Measurements from ENCODE around the gene SLC7A5. TPM values are rescaled to one million over a fixed set of nuclear protein-coding genes. Genes with fewer than 3 reads are reported as not detected.
"Not testable (repeated sequence)": the region's sequence is repeated elsewhere in the genome, so short reads cannot be mapped to it uniquely, and the experiment has no call there.

SLC7A5 gene
- total RNA-seq, 2 experiments from 2014 or later: 73.1 to 77.1 TPM

DNA sequence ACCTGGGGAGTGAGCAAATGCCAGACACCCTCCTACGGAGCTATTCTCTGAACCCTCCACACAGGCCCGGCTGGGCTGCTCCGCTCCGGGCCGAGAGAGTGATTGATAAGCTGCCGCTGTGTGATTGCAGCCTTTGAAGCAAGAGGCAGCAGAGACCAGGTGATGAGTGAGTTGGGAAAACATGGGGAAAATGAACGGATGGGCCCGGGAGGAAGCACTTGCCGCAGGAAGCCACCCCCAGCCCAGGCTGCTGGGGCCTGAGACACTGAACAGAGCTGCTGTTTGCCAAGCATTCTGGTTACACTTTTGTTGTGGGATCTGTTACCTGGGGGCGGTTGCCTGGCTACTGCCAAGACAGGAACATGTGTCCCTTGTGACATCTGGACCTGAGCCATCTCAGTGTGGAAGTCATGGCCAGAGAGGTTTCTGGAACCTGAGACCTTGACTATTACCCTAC lies 57.1 kb downstream of the SLC7A5 start:
- POLR2A ChIA-PET: no interaction called here
- CTCF ChIA-PET: interaction anchor here (0.6 to 2.6 kb wide), 5 partner anchors 10 to 59 kb away, joined by 3 to 8 read pairs (median 4); no protein-coding TSS in a partner anchor
- H3K4me1 Mint-ChIP-seq: peaks cover 20% of the 10 kb centered on the region
- no peak overlapping the region for H3K4me3 Mint-ChIP-seq
- DNase-seq: no peak
- no peaks in the 10 kb centered on the region for H3K36me3 Mint-ChIP-seq (ENCODE audit: low read depth)
- peaks cover 6% of the 10 kb centered on the region for H3K9me3 Mint-ChIP-seq
- H3K27ac Mint-ChIP-seq: no peak overlapping the region
- no peaks in the 10 kb centered on the region for H3K27me3 Mint-ChIP-seq

DNA sequence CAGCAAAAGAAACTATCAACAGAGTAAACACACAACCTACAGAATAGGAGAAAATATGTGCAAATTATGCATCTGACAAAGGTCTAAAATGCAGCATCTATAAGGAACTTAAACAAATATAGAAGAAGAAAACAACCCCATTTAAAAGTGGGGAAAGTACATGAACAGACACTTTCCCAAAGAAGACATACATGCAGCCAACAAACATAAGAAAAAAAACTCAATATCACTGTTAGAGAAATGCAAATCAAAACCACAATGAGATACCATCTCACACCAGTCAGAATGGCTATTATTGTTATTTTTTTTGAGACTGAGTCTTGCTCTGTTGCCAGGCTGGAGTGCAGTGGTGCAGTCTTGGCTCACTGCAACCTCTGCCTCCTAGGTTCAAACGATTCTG lies 57.9 kb downstream of the SLC7A5 start:
- H3K9me3 Mint-ChIP-seq; H3K27me3 Mint-ChIP-seq; H3K36me3 Mint-ChIP-seq (ENCODE audit: low read depth); H3K4me3 Mint-ChIP-seq; DNase-seq; POLR2A ChIA-PET: not testable (repeated sequence)
- CTCF ChIA-PET: interaction anchor here (1.0 to 2.6 kb wide), 5 partner anchors 11 to 60 kb away, joined by 3 to 8 read pairs (median 4); no protein-coding TSS in a partner anchor
- peaks cover 28% of the 10 kb centered on the region for H3K4me1 Mint-ChIP-seq
- peak overlapping the region; percentile 7 for H3K27ac Mint-ChIP-seq

DNA sequence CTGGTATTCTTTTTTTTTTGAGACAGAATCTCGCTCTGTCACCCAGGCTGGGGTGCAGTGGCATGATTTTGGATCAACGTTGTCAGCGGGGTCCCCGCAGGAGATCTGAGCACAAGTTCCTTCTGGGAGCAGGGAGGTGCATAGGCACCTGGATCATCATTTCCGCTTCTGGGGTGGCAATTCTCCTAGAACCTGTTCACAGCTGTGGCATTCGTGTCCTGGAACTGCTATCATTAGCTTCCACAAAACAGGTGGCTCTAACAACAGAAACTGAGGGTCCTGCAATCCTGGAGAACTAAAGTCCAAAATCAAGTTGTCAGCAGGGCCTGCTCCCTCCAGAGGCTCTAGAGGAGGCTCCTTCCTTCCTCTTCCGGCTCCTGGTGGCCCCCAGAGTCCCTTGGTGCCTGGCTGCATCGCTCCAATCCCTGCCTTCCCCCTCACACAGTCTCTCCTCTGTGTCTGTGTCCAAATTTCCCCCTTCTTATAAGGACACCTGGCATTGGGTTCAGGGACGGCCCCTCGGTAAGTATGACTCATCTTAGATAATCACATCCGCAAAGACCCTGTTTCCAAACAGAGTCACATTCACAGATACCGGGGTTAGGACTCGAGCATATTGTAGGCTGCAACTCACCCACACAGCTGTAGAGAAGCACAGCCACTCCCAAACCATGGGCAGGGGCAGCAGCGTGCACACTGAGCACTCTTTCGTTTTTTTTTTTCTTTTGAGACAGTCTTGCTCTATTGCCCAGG lies 60.0 kb downstream of the SLC7A5 start:
- no peaks in the 10 kb centered on the region for H3K27me3 Mint-ChIP-seq
- POLR2A ChIA-PET: no interaction called here
- peak overlapping the region; percentile 41 for H3K27ac Mint-ChIP-seq
- no peak overlapping the region for H3K4me3 Mint-ChIP-seq
- no peaks in the 10 kb centered on the region for H3K9me3 Mint-ChIP-seq
- H3K36me3 Mint-ChIP-seq (ENCODE audit: low read depth): peaks cover 4% of the 10 kb centered on the region
- CTCF ChIA-PET: interaction anchor here (2.6 kb wide), 1 partner anchor 30 kb away, joined by 8 read pairs; no protein-coding TSS in a partner anchor
- DNase-seq: no peak
- peaks cover 35% of the 10 kb centered on the region for H3K4me1 Mint-ChIP-seq

DNA sequence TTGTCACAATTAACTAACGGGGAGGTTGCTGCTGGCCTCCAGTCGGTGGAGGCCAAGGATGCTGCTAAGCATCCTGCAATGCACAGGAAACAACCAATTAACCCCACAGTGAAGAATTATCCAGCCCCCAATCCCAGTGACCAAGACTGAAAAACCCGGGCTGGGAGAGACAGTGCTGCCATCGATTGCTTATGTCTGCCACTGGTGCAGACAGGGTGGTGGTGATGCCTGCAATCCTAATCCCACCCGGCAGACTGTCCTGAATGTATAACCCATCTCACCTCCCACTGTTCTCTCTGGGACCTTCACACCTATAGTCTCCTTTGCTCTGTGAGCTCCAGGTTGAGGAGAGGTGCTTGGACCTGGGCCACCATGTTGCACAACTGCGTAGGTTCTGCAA lies 61.2 kb downstream of the SLC7A5 start:
- POLR2A ChIA-PET: no interaction called here
- CTCF ChIA-PET: interaction anchor here (0.9 to 3.8 kb wide), 4 partner anchors 16 to 42 kb away, joined by 3 to 18 read pairs (median 10); no protein-coding TSS in a partner anchor
- Mint-ChIP-seq H3K9me3 (no peaks in the 10 kb centered on the region), H3K27ac (peak overlapping the region; percentile 75), H3K4me3 (no peak overlapping the region), H3K27me3 (no peaks in the 10 kb centered on the region), H3K36me3 (ENCODE audit: low read depth) (peaks cover 4% of the 10 kb centered on the region), H3K4me1 (peaks cover 35% of the 10 kb centered on the region)
- no peak for DNase-seq

DNA sequence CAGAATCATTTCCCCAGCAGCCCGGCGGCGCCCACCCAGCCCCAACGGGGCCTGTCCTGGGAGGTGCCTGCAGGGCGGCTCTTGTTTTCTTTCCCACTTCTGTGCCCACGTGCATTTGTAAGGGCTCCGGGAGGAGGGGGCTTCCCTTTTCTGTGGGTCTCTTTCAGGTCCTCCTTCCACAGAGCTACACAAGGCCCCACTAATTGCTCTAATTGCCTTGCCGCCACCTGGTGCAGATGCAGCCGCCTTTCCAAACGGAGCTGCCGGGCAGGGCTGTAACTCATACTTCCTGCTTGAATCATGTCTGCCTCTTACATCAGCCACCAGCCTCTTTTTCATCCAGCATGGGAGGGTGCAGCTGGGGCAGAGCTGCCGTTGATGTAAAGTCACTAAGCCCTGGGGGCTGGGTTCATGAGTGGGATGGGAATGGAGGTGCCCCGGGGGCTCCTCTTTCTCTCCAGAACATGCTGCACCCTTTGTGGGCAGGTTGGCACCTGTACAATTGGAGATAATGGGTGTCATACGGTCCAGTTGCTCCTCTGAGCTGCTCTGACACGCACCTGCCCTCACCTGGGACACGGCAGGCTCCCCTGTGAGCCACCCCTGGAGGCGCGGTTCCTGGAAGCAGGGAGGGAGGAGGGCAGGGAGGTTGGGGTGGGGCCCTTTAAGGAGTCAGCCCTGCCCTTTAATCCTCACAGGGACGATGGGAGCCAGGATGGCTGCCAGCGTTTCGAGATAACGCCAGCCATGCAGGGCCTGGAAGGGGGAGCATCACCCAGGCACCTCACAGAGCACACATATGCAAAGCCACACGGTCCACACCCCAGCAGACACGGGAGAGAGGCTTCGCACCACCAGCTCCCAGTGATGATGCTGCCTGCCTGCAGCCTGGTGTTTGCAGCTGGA lies 62.4 kb downstream of the SLC7A5 start:
- POLR2A ChIA-PET: interaction anchor here (1.1 kb wide), 1 partner anchor 26 kb away, joined by 3 read pairs; no protein-coding TSS in a partner anchor
- Mint-ChIP-seq H3K27me3 (no peaks in the 10 kb centered on the region), H3K4me1 (peaks cover 35% of the 10 kb centered on the region), H3K36me3 (ENCODE audit: low read depth) (peaks cover 4% of the 10 kb centered on the region), H3K9me3 (no peaks in the 10 kb centered on the region), H3K4me3 (peak overlapping the region; percentile 86), H3K27ac (peak overlapping the region; percentile 98)
- peak; percentile 60 for DNase-seq
- CTCF ChIA-PET: interaction anchor here (0.6 to 3.8 kb wide), 8 partner anchors 13 to 78 kb away, joined by 3 to 18 read pairs (median 5); no protein-coding TSS in a partner anchor

DNA sequence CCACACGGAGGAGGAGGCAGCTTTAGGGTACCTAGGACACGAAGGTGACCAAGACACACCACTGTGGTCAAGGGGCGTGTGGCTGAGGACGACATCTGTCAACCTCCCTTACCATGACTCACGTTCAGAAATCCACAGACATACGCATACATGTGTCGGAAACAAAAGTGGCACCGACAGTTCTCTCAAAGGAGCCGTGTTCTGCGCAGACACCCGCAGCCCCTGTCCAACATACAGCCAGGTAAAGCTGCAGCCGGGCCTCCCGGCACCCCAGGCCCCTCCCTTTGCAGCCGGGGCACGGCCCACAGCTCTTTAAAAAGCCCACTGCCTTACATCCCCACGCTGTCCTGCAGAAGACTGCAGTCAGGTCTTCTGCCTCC lies 63.1 kb downstream of the SLC7A5 start:
- CTCF ChIA-PET: interaction anchor here (0.6 to 3.8 kb wide), 10 partner anchors 12 to 78 kb away, joined by 3 to 18 read pairs (median 4); no protein-coding TSS in a partner anchor
- Mint-ChIP-seq H3K4me3 (peak overlapping the region; percentile 86), H3K9me3 (no peaks in the 10 kb centered on the region), H3K27me3 (no peaks in the 10 kb centered on the region), H3K36me3 (ENCODE audit: low read depth) (peaks cover 4% of the 10 kb centered on the region), H3K4me1 (peaks cover 32% of the 10 kb centered on the region), H3K27ac (peak overlapping the region; percentile 98)
- no peak for DNase-seq
- POLR2A ChIA-PET: interaction anchor here (0.6 to 1.1 kb wide), 2 partner anchors 26 to 639 kb away, joined by 3 to 4 read pairs; no protein-coding TSS in a partner anchor

DNA sequence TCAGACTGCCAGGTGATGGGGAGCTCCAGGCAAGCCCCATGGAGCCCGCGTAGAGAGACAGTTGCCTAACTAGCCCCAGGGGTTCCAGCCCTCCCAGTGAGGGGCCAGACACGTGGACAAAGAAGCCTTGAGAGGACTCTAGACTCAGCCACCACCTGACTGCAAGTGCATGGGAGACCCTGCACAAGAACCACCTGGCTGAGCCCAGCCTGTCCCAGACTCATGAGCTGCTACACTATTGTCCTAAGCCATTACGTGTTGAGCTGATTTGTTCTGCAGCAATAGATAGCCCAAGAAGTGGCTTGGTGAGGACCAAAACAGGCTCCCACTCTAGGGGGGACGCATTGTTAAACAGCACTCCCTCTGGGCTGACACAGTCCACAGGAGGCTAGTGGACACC lies 65.9 kb downstream of the SLC7A5 start:
- H3K9me3 Mint-ChIP-seq: no peaks in the 10 kb centered on the region
- H3K27me3 Mint-ChIP-seq: no peaks in the 10 kb centered on the region
- ChIA-PET CTCF (interaction anchor here (0.5 to 1.9 kb wide), 6 partner anchors 9 to 778 kb away, joined by 3 to 6 read pairs (median 4); no protein-coding TSS in a partner anchor), POLR2A (no interaction called here)
- H3K4me1 Mint-ChIP-seq: peaks cover 19% of the 10 kb centered on the region
- DNase-seq: no peak
- H3K4me3 Mint-ChIP-seq: no peak overlapping the region
- peaks cover 4% of the 10 kb centered on the region for H3K36me3 Mint-ChIP-seq (ENCODE audit: low read depth)
- peak overlapping the region; percentile 5 for H3K27ac Mint-ChIP-seq

DNA sequence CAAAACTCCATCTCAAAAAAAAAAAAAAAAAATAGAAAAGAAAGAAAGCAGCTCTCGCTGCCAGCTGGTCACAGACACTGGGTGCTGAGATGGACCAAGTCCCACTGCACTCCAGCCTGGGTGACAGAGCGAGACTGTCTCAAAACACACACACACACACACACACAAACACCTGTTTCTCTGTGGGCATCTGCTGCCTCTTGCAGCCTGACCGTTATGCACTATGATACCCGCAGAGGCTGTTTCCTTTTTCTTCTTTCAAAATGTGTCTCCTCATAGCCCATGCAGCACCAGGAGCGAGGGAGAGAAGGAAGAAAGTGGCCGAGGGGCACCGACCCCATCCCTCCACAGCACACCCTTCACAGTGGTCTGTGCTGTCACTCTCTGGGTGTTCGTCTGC lies 66.6 kb downstream of the SLC7A5 start:
- CTCF ChIA-PET: interaction anchor here (1.4 to 1.9 kb wide), 3 partner anchors 8 to 95 kb away, joined by 3 to 5 read pairs (median 5); no protein-coding TSS in a partner anchor
- no peaks in the 10 kb centered on the region for H3K27me3 Mint-ChIP-seq

DNA sequence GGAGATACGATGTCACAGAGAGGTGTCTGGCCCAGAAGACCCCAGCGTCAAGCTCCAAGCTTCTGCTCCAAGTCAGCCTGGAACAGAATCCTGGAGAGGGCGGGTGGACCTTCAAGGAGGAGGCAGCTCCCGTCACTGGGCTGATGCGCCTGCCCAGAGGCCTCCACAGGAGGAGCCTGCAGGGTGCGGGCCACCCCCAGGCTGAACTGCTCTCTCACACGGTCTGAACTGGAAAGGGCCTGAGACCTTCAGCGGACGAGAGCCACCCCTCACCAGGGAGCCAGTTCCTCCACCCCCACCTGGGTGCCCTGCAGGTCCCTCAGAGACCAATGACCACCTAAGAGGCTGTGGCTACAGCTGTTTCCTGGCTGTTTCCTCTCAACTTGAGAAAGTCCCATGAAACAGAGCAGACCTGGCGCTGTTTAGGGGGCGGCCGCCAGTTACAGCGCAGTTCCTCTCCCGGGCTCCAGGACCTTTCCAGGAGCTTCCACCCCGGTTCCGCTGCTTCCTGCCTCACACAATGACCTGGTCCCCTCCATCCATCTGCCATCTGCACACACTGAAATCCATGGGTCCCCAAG lies 67.5 kb downstream of the SLC7A5 start:
- CTCF ChIA-PET: interaction anchor here (0.8 to 1.5 kb wide), 4 partner anchors 9 to 32 kb away, joined by 3 to 4 read pairs (median 3); no protein-coding TSS in a partner anchor
- Mint-ChIP-seq H3K4me3 (no peak overlapping the region), H3K36me3 (ENCODE audit: low read depth) (peaks cover 4% of the 10 kb centered on the region), H3K9me3 (no peaks in the 10 kb centered on the region), H3K4me1 (peaks cover 10% of the 10 kb centered on the region), H3K27me3 (no peaks in the 10 kb centered on the region), H3K27ac (no peak overlapping the region)
- DNase-seq: no peak
- POLR2A ChIA-PET: no interaction called here

More for the DNA sequence above, 66.6 kb downstream of the SLC7A5 start:
- POLR2A ChIA-PET: no interaction called here
- Mint-ChIP-seq H3K9me3 (no peaks in the 10 kb centered on the region), H3K4me3 (no peak overlapping the region), H3K36me3 (ENCODE audit: low read depth) (peaks cover 4% of the 10 kb centered on the region), H3K4me1 (peaks cover 19% of the 10 kb centered on the region), H3K27ac (no peak overlapping the region)
- DNase-seq: no peak

DNA sequence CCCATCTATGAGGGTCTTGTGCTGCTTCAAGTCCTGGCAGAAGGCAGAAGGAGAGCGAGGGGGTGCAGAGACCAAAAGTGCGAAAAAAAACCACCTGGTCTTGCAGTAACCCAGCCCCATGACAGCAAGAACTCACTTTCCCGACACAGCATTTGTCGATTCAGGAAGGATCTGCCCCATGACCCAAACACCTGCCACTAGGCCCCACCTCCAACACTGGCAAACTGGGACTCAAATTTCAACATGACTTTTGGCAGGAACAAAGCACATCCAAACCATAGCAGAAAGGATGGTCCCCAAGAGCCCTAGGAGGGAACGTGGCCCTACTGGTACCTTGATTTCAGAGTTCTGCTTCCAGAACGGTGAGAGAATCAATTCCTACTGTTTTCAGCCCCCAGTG lies 68.8 kb downstream of the SLC7A5 start:
- Mint-ChIP-seq H3K36me3 (ENCODE audit: low read depth) (no peaks in the 10 kb centered on the region), H3K27ac (no peak overlapping the region), H3K4me3 (no peak overlapping the region), H3K9me3 (no peaks in the 10 kb centered on the region), H3K4me1 (no peaks in the 10 kb centered on the region), H3K27me3 (no peaks in the 10 kb centered on the region)
- ChIA-PET POLR2A (no interaction called here), CTCF (interaction anchor here (0.6 to 1.5 kb wide), 2 partner anchors 15 to 25 kb away, joined by 3 read pairs; no protein-coding TSS in a partner anchor)
- DNase-seq: no peak

DNA sequence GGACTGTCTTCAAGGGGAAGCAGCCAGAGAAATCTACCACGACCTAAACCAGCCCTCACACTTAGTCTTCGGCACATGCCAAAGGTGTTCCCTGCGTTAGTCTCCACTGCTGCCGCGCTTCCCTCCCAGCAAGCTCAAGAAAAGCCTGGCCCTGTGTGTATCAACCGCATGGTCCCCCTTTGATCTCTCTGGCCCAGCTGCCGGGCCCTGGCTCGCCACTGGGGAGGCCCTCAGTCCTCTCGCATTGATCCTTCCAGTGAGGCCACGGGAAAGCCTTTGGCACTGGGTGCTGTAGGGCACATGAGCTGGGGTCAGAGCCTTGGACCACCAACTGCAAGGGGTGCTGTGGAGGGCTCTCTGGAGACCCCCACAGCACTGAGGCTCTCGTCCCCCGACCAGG lies 74.0 kb downstream of the SLC7A5 start:
- no peak overlapping the region for H3K27ac Mint-ChIP-seq
- ChIA-PET POLR2A (no interaction called here), CTCF (interaction anchor here (1.5 to 2.8 kb wide), 3 partner anchors 8 to 16 kb away, joined by 5 to 7 read pairs (median 5); no protein-coding TSS in a partner anchor)
- H3K27me3 Mint-ChIP-seq: no peaks in the 10 kb centered on the region
- H3K9me3 Mint-ChIP-seq: no peaks in the 10 kb centered on the region
- H3K36me3 Mint-ChIP-seq (ENCODE audit: low read depth): no peaks in the 10 kb centered on the region
- DNase-seq: no peak
- no peak overlapping the region for H3K4me3 Mint-ChIP-seq
- no peaks in the 10 kb centered on the region for H3K4me1 Mint-ChIP-seq

DNA sequence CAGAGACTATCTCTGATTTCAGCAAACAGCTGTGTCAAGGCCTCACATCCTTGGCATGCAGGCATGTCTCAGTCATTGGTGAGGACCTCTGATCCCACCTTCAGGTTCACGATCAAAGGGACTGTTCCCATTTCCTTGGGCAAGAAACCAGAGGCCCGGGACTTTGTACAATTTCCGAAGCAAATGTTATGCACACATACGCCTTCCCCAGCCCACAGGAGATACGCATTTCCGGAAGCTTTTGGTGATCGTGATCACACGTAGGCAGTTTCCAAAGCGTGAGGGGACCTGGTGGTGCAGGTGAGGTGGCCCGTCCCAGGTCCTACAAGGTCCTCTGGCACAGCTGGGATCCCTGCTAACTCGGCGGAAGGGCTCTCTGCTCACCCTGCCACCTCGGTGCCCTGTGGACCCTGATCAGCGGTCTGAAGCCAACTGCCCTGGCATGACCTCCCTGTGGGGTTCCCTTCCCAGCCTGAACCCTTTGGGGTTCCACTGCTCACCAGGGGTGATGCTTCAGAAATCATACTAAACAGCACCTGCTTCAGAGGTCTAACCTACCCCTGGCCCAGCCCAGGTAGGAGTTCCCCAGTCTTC lies 74.7 kb downstream of the SLC7A5 start:
- Mint-ChIP-seq H3K36me3 (ENCODE audit: low read depth) (no peaks in the 10 kb centered on the region), H3K9me3 (no peaks in the 10 kb centered on the region), H3K4me3 (no peak overlapping the region), H3K4me1 (no peaks in the 10 kb centered on the region), H3K27ac (no peak overlapping the region), H3K27me3 (no peaks in the 10 kb centered on the region)
- ChIA-PET CTCF (interaction anchor here (1.5 to 8.4 kb wide), 3 partner anchors 9 to 14 kb away, joined by 5 to 65 read pairs (median 7); no protein-coding TSS in a partner anchor), POLR2A (no interaction called here)
- DNase-seq: no peak
